ENCODE results near the gene DHX9.

GRCh38 chr1:182851825-182852224 is 12.7 kb downstream of the DHX9 start:
- no peak for TF ChIP-seq CTCF (IDR thresholded peaks at IDR 0.05)
- no peak for TF ChIP-seq POLR2AphosphoS5 (IDR thresholded peaks at IDR 0.05; ENCODE audit: low read depth, low read length)
- no peak for TF ChIP-seq TCF7L2 (IDR thresholded peaks at IDR 0.05; ENCODE audit: low read depth, low read length)

Measured in Panc1 (cell line).